Thyroid gland (tissue), 4 donors: ENCODE results near the gene NR3C2.

ENCODE experiments used
- CTCF ChIP-seq, 6 experiments: fragments of 200-600 bp in 3 of 6; fragments of 450-650 bp in 3 of 6; sonication (generic) in 3 of 6; IDR thresholded peaks; one replicate each; pipeline ENCODE4 v1.5.1; 2016 to 2019; ENCODE audit warnings: antibody characterized with exemption in 6 of 6, mild to moderate bottlenecking in 2 of 6, inconsistent platforms in 1 of 6, moderate library complexity in 1 of 6
- POLR2A ChIP-seq, 2 donors: fragments of 450-650 bp; IDR thresholded peaks; one replicate each; pipeline ENCODE4 v1.6.1; 2017; ENCODE audit warnings: antibody characterized with exemption in 2 of 2, mild to moderate bottlenecking in 2 of 2, moderate library complexity in 1 of 2

GRCh38 chr4:148044912-148045352 lies 397.3 kb downstream of the NR3C2 start:
- peak in 1 of 6 experiments; percentile 5 for TF ChIP-seq CTCF (IDR thresholded peaks at IDR 0.05)
- no peak for TF ChIP-seq POLR2A (IDR thresholded peaks at IDR 0.05)
